Activated CD4-positive, alpha-beta T cell treated with anti-CD3 and anti-CD28 coated beads for 4 hours (primary cell): ENCODE data around the gene EBP.
A peak's percentile ranks its signal among the peaks of the same experiment; 100 is the strongest.
"Not testable (repeated sequence)": the region's sequence is repeated elsewhere in the genome, so short reads cannot be mapped to it uniquely, and the experiment has no call there.

Source experiments
- DNase-seq, 2 donors: peaks; one replicate each; pipeline ENCODE4 v3.0.0-alpha.2; 2020

EBP gene

DNA sequence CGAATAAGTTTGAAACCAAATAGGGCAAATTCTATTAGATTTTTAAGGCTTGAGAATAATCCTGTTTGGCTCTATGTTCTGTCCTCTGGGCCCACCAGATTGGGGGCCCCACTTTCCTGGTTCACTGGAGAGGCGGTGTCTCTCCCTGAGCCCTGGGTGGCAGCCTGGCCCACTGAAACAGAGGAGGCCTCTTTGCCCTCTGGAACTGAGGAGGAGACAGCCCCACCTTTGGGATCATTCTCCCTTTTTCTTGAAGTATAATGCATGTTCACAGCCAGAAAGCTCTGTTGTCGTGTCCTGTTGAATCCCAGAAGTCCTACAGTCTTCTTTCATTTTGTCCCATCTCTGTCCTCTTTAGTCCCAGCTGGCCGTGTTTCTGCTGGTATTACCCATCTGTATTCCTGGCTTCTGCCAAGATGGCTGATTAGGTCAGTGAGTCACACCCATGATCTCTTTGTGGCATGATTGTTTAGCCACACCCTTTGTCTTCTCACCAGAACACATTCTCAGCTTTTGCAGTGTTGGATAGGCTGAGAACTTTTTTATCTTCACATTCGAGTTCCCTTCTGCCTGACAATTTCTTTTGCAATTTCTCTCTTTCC, 9.9 kb downstream of the EBP start:
- no peak for DNase-seq

DNA sequence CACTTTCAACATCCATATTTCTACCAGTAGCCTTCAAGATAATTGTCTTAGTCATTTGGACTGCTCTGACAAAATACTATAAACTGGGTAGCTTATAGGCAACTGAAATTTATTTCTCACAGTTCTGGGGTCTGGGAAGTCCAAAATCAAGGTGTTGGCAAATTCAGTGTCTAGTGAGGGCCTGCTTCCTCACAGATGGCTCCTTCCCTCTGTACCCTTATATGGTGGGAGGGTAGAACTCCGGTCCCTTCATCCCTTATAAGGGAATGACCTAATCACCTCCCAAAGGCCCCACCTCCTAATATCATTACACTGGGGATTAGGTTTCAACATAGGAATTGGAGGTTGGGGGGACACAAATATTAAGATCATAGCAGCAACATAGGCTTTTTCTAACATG, 10.6 kb downstream of the EBP start:
- DNase-seq: no peak

DNA sequence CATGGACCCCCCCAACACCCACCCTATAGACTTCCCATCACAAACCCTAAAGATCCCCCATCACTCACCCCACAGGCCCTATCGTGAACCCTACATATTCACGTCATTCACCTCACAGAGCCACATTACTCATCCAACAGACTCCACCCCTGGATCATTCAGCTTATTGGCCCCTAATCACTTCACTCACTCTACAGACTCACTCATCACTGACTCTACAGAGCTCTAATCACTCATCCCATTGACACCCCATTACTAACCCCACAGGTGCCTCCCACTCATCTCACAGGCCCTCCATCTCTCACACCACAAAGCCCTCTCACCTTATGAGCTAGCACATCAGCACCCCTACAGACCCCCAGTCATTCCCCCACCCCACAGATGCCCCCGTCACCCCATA, 11.6 kb downstream of the EBP start:
- DNase-seq: no peak

DNA sequence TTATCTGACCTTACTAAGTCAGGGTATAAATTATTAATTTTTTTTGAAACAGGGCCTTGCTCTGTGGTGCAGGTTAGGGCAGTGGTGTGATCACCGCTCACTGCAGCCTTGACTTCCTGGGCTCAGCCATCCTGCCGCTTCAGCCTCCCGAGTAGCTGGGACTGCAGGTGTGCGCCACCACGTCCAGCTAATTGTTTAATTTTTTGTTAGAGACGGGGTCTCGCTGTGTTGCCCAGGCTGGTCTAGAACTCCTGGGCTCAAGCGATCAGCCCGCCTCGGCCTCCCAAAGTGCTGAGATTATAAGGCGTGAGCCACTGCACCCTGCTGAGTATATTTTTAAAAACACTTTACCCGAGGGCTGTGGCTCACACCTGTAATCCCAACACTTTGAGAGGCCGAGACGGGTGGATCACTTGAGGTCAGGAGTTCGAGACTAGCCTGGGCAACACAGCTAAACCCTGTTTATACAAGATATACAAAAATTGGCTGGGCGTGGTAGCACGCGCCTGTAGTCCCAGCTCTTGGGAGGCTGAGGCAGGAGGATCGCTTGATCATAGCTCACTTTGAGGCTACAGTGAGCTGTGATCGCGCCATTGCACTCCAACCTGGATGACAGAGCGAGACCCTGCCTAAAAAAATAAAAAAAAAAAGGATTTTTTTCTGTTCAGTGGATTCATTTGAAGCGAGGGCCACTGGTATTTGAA, 17.2 kb downstream of the EBP start:
- DNase-seq: no peak

DNA sequence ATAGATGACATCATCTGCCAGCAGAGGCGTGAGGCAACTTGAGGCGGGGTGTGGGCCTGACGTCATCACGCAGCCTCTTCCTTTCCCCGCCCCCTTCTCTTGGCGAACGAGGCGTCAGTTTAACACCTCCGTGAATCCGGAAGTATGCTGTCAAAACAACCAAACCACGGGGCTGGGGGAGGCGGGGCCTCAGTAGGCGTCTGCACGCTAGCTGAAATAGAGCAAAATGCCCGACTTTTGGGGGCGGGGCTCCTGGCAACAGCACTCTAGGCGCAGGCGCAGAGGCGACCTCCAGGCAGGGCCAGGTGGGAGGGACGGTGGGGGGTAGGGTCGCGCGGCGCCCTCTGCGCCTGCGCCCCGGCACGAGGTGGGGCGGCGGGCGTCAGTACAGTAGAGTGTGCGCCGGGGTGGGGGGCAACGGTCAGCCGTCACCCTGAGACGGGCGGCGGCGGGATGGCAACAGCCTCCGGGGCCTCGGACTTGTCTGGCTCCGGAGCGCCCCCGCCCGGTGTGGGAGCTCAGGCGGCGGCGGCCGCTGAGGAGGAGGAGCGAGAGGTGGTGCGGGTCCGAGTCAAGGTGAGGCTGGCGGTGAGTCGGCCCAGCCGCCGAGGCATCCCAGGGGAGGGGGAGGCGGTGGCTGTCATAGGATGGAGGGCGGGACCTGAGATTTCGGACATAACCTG, 17.9 kb downstream of the EBP start, which contains the start of gene TBC1D25:
TBC1D25 (plus strand) TSS at position 370 of the 683 bp plus-strand sequence; CDS start at position 454, 84 bp downstream.
- DNase-seq: peak; percentile 96 to 98

DNA sequence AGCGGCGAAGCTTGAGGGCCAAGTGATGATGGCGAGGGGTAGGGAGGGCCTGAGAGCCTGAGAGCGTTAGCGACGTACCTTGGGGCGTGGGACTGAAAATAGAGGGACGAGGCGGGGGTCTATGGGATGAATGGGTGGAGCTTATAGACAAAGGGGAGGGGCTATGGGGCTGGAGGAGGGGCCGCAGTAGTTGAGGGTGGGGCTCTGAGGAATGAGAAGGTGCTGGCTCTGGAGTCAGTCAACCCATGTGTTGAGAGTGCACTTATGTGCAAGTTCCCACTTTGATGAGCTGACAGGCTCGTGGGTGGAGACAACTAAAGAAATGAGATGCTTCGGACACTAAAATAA, 18.4 kb downstream of the EBP start:
- peak; percentile 48 to 53 for DNase-seq

DNA sequence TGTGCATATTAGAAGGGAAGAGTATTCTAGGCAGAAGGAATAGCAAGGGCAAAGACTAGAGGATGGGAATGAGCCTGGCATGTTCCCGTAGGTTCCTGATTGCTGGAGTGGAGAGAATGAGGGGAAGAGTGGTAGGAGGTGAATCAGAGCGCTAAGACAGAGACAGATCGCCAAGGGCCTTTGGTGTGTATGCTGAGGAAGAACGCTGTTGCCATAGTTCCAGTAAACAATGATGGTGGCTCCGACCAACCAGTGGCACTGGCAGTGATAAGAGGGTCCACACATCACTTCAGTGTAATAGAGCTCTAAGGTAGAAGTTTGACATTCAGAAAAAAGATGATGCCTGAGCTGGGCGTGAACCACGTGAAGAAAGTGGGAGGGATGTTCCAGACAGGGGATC, 18.9 kb downstream of the EBP start:
- DNase-seq: no peak

DNA sequence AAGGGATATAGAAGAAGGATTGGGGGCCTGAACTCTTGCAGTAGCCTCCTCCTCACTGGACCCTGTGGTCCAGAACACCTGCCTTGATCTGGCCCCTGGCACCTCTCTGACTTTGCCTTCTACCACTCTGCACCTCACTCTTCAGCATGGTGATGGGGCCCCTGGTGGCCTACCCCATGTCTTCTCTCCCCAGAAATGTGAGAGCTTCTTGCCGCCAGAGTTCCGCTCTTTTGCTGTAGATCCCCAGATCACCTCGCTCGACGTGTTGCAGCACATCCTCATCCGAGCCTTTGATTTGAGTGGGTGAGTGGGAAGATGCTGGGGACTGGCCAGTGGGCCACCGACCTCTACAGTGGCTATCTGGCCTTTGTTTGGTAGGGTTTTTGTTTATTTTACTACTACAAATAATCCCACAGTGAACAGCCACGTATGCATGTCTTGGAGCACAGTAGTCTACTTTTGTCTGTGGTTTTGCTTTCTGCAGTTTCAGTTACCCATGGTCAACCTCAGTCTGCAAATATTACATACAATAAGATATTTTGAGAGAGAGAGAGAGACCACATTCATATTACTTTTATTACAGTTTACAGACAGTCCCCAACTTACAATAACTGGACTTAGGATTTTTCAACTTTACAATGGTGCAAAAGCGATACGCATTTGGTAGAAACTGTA, 19.7 kb downstream of the EBP start:
- no peak for DNase-seq

DNA sequence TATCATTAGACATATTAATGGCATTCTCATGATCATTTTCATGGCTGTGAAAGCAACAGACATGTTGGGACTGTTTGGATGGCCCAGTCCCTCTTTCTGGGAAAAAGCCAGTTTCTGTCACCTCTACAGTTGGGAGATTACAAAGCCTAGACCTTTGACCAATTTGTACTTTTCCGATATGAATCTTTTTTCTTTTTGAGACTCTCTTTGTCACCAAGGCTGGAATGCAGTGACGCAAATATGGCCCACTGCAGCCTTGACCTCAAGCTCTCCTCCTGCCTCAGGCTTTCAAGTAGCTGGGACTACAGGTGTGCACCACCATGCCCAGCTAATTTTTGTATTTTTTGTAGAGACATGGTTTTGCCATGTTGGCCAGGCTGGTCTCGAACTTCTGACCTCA, 27.3 kb downstream of the EBP start:
- DNase-seq: no peak

DNA sequence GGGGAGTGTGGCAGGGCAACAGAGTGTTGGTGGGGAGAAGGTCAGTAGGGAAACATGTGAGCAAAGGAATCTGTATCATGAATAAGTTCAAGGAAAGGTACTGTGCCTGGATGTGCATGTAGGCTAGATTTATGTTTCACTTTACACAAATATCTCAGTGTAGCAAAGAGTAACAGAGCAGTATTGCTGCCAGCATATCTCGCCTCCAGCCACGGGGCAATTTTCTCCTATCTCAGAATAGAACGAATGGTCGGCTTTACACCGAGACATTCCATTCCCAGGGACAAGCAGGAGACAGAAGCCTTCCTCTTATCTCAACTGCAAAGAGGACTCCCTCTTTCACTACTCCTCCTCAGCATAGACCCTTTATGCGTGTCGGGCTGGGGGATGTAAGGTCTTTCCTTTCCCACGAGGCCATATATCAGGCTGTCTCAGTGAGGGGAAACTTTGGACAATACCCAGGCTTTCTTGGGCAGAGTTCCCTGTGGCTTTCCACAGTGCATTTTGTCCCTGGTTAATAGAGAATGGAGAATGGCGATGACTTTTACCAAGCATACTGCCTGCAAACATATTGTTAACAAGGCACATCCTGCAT, 34.2 kb downstream of the EBP start:
- not testable (repeated sequence) for DNase-seq

DNA sequence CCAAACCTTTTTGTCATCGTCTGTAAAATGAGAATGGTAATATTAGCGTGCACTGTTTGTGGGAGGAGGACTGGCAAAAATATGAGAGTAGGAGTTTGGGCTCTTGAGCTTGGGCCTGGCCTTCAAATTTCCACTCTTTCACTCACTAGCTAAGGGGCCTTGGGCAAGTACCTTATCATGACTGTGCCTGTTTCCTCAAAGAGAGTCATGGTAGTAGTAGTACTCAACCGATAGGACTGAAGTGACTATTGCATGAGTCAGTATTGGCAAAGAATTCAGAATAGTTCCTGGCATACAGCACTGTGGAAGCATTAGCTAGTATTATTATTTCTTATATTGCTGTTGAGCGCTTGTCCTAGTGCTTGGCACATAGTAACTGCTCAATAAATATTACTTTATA, 36.7 kb downstream of the EBP start:
- no peak for DNase-seq

DNA sequence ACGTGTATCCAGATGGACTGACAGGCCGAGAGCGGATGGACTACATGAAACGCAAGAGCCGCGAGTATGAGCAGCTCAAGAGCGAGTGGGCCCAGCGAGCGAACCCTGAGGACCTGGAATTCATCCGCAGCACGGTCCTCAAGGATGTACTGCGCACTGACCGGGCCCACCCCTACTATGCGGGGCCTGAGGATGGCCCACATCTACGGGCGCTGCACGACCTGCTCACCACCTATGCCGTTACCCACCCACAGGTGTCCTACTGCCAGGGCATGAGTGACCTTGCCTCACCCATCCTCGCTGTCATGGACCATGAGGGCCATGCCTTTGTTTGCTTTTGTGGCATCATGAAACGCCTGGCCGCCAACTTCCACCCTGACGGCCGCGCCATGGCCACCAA, 38.0 kb downstream of the EBP start:
- DNase-seq: no peak

DNA sequence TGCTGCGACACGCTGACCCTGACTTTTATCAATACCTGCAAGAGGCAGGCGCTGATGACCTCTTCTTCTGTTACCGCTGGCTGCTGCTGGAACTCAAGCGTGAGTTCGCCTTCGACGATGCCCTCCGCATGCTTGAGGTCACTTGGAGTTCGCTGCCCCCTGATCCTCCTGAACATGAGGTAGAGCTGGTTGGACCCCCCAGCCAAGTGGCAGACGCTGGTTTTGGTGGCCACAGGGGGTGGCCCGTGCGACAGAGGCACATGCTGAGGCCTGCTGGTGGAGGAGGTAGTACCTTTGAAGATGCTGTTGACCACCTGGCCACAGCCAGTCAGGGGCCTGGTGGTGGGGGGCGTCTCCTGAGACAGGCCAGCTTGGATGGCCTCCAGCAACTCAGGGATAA, 38.4 kb downstream of the EBP start:
- no peak for DNase-seq

DNA sequence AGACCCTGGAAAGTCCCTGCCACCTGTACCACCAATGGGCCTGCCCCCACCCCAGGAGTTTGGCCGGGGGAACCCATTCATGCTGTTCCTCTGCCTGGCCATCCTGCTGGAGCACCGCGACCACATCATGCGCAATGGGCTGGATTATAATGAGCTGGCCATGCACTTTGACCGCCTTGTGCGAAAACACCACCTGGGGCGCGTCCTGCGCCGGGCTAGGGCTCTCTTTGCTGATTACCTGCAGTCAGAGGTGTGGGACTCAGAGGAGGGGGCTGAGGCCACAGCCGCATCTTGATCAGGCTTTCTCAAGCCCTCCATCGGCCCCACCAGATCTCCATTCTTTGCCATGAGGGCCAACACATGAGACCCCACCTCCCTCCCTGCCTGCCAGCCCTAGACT, 39.1 kb downstream of the EBP start:
- no peak for DNase-seq

DNA sequence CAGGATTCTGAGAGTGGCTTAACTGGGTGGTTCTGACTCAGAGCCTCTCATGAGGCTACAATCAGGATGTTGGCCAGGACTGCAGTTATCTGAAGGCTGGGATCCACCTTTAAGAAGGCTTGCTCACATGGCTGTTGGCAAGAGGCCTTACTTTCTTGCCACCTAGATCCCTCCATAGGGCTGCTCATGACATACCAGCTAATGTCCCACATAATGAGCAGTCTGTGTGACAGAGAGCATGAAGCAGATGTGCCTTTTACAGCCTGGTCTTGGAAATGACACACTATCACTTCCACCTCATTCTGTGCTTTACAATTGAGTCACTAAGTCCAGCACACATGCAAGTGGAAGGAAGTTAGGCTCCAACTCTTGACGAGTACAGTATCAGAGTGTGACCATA, 48.4 kb downstream of the EBP start:
- DNase-seq: no peak

DNA sequence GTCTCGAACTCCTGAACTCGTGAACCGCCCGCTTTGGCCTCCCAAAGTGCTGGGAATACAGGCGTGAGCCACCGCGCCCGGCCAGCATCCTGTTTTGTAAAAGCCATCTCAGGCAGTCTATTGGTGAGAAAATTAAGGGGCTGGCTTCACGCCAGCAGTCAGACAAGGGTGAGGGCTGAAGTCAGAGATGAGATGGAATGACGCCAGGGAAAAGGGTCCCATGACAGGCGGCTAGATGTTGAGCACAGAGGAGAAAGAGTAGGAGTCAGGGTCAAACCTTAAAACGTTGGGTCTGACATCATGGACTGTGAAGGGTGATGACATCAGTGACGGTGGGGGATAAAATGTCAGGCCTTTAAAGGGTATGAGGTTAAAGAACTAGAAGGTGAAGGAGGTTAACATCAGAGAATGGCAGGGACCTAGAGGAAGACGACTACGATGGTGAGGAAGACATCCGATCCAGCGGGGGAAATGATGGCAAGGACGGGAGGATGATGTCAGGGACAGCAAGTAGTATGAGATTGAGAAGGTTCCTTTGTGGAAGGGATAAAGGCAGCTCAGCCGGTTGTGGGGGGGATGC, 52.2 kb downstream of the EBP start:
- peak in 1 of 2 donors; percentile 14 for DNase-seq

DNA sequence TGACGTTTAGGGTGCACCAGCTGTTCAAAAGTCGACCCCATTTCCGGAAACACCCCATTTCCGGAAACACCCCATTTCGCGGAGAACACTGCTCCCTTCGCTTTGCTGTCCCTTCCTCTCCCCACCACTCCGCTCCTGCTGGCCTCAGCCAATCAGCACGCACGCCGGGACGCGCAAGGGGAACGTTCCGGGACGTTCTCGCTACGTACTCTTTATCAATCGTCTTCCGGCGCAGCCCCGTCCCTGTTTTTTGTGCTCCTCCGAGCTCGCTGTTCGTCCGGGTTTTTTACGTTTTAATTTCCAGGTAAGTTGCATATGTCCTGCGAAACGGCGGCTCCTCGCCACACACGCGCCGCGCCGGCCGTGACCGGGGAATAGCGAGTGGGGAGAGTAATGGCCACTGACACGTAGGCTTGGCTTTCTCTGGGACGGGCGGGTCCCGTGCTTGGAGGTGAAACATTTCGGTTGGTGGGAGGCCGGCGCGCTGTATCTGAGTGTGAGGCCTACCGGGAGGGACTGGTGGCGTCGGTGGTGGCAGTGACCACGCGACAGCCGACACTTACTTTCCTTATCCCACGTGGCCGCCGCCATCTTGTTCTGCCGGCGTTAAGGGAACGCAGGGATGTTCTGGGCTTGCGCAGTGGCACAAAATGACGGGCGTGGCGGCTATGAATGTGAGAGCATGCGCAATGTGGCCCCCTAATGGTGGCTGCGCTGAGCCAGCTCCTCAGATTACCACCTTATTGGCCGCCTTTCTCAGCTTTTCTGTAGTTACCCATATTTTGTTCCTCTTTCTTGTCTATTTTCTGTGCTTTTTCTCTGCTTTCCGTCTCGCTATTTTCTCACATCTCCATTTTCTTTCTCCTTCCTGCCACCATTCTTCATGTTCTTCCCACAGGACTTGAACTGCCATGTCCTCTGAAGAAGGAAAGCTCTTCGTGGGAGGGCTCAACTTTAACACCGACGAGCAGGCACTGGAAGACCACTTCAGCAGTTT, 53.0 kb downstream of the EBP start, which contains the start of gene RBM3:
RBM3 (plus strand) TSS at position 215 of the 997 bp plus-strand sequence; CDS start at position 912, 697 bp downstream.
- peak; percentile 88 to 90 for DNase-seq

DNA sequence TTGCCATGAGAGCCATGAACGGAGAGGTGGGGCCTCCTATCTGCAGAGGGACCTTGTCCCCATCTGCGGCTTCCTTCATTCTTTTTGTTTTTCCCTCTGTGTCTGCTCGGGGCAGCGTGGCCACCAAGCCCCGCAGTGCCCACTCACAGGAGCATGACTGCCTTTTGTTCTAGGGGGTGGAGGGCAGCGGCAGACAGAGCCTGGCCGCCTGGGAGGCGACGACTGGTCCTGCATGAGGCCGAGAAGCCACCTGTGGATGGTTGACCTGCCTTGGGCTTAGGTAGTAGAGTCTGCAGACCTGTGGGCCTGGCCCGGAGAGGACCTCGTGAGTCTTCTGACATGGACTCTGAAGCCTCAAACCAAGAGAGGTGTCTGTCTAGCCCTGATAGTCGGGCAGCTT, 54.0 kb downstream of the EBP start:
- DNase-seq: no peak

DNA sequence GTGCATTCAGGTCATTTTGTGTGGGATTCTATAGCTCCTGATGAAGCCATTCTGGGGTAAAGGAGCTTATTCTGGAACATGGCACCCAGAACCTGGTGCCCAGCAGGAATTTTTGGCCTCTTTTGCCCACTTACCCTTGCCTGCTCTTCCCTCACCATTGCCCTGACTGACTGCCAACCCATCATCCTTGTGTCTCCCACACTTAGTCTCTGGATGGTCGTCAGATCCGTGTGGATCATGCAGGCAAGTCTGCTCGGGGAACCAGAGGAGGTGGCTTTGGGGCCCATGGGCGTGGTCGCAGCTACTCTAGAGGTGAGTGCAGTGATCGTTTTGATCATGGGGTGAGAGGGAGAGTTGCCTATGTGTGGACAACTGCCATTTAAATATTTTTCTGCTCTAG, 54.5 kb downstream of the EBP start:
- no peak for DNase-seq
